ENCODE results near the gene CYP39A1.

GRCh38 chr6:46635462-46635861, 17.2 kb downstream of the CYP39A1 start:
- TF ChIP-seq EZH2 (IDR thresholded peaks at IDR 0.05) (no peak), POLR2AphosphoS5 (IDR thresholded peaks at IDR 0.05; ENCODE audit: borderline replicate concordance, low read depth, low read length) (no peak)
